H9 (cell line): ENCODE results near the gene IQCF6. TPM values are rescaled to one million over a fixed set of nuclear protein-coding genes. Genes with fewer than 3 reads are reported as not detected.

ENCODE experiments used
- DNase-seq: peaks from one replicate; pipeline ENCODE4 v3.0.0-alpha.2; 2017
- H2AFZ ChIP-seq: one replicate; pipeline ENCODE4 v1.6.1; 2013; ENCODE audit warnings: mild to moderate bottlenecking, low read length, control low read depth, moderate library complexity
- H2AK5ac ChIP-seq: 2 replicates; pipeline ENCODE4 v1.6.1; 2013; ENCODE audit warnings: low read length, control low read depth, mixed read lengths; ENCODE audit not compliant: insufficient read length
- H2BK120ac ChIP-seq: one replicate; pipeline ENCODE4 v1.6.1; 2013; ENCODE audit warnings: low read depth, mild to moderate bottlenecking, low read length, control low read depth, inconsistent platforms; ENCODE audit not compliant: poor library complexity, severe bottlenecking
- H2BK12ac ChIP-seq: 2 replicates; pipeline ENCODE4 v1.6.1; 2013; ENCODE audit warnings: low read length, control low read depth, mixed read lengths, low read depth; ENCODE audit not compliant: insufficient read length
- H2BK15ac ChIP-seq: 2 replicates; pipeline ENCODE4 v1.6.1; 2013; ENCODE audit warnings: low read depth, low read length, control low read depth
- H2BK20ac ChIP-seq: one replicate; pipeline ENCODE4 v1.6.1; 2013; ENCODE audit warnings: low read depth, mild to moderate bottlenecking, low read length, control low read depth, inconsistent platforms; ENCODE audit not compliant: poor library complexity, severe bottlenecking
- H2BK5ac ChIP-seq: 2 replicates; pipeline ENCODE4 v1.6.1; 2013; ENCODE audit warnings: low read length, control low read depth, mixed read lengths; ENCODE audit not compliant: insufficient read length
- H3K14ac ChIP-seq: 2 replicates; pipeline ENCODE4 v1.6.1; 2013; ENCODE audit warnings: low read length, control low read depth; ENCODE audit not compliant: insufficient read depth
- H3K18ac ChIP-seq: 2 replicates; pipeline ENCODE4 v1.6.1; 2013; ENCODE audit warnings: low read depth, mild to moderate bottlenecking, mixed read lengths, low read length, control low read depth; ENCODE audit not compliant: insufficient read length
- H3K23ac ChIP-seq: 2 replicates; pipeline ENCODE4 v1.6.1; 2013; ENCODE audit warnings: low read length, control low read depth, mixed read lengths, low read depth; ENCODE audit not compliant: insufficient read length
- H3K23me2 ChIP-seq: 2 replicates; pipeline ENCODE4 v1.6.1; 2013; ENCODE audit warnings: low read depth, mild to moderate bottlenecking, mixed read lengths, low read length, control low read depth; ENCODE audit not compliant: insufficient read length, poor library complexity, severe bottlenecking
- H3K27ac ChIP-seq: 2 replicates; pipeline ENCODE4 v1.5.1; 2013; ENCODE audit warnings: low read length, control low read depth, mixed read lengths, low read depth; ENCODE audit not compliant: insufficient read length
- H3K27me3 ChIP-seq: 2 replicates; pipeline ENCODE4 v1.6.1; 2013; ENCODE audit warnings: low read length, control low read depth, inconsistent platforms; ENCODE audit not compliant: insufficient read depth
- H3K4ac ChIP-seq: 2 replicates; pipeline ENCODE4 v1.6.1; 2013; ENCODE audit warnings: low read depth, mild to moderate bottlenecking, control low read depth, inconsistent platforms, low read length, moderate library complexity
- H3K4me1 ChIP-seq: 2 replicates; pipeline ENCODE4 v1.6.1; 2013; ENCODE audit warnings: low read length, control low read depth, inconsistent platforms; ENCODE audit not compliant: insufficient read depth
- H3K4me2 ChIP-seq: 2 replicates; pipeline ENCODE4 v1.6.1; 2013; ENCODE audit warnings: low read length, control low read depth, mixed read lengths; ENCODE audit not compliant: insufficient read length, insufficient read depth
- H3K56ac ChIP-seq: 2 replicates; pipeline ENCODE4 v1.6.1; 2013; ENCODE audit warnings: low read depth, mild to moderate bottlenecking, mixed read lengths, low read length, control low read depth; ENCODE audit not compliant: insufficient read length
- H3K79me1 ChIP-seq: 2 replicates; pipeline ENCODE4 v1.6.1; 2013; ENCODE audit warnings: low read depth, mild to moderate bottlenecking, moderate library complexity, low read length, control low read depth, inconsistent platforms; ENCODE audit not compliant: insufficient read depth, poor library complexity, severe bottlenecking
- H3K79me2 ChIP-seq: 2 replicates; pipeline ENCODE4 v1.6.1; 2013; ENCODE audit warnings: low read length, control low read depth, inconsistent platforms; ENCODE audit not compliant: insufficient read depth
- H3K9ac ChIP-seq: 2 replicates; pipeline ENCODE4 v1.6.1; 2013; ENCODE audit warnings: low read length, control low read depth, mixed read lengths; ENCODE audit not compliant: insufficient read length; ENCODE audit errors: extremely low read depth
- H3K9me3 ChIP-seq: one replicate; pipeline ENCODE4 v1.6.1; 2013; ENCODE audit warnings: low read depth, low read length, inconsistent platforms; ENCODE audit not compliant: control insufficient read depth
- H3T11ph ChIP-seq: one replicate; pipeline ENCODE4 v1.6.1; 2013; ENCODE audit warnings: mild to moderate bottlenecking, low read length, control low read depth, inconsistent platforms
- H4K20me1 ChIP-seq: one replicate; pipeline ENCODE4 v1.6.1; 2013; ENCODE audit not compliant: control insufficient read depth, insufficient read length, insufficient read depth
- H4K5ac ChIP-seq: 2 replicates; pipeline ENCODE4 v1.6.1; 2013; ENCODE audit warnings: low read depth, mild to moderate bottlenecking, mixed read lengths, low read length, control low read depth; ENCODE audit not compliant: insufficient read length
- H4K8ac ChIP-seq: replicated peaks from 2 replicates; pipeline ENCODE4 v1.6.1; 2013; ENCODE audit warnings: low read length, control low read depth, mixed read lengths, low read depth; ENCODE audit not compliant: insufficient read length
- H4K91ac ChIP-seq: 2 replicates; pipeline ENCODE4 v1.6.1; 2013; ENCODE audit warnings: low read depth, mild to moderate bottlenecking, moderate library complexity, mixed read lengths, low read length, control low read depth; ENCODE audit not compliant: insufficient read length
- H3K27ac Mint-ChIP-seq, 3 experiments: 2 replicates in 2 of 3; 3 replicates in 1 of 3; pipeline ENCODE4 v1.8.0; 2020 to 2021; ENCODE audit warnings: mixed read lengths in 3 of 3, mild to moderate bottlenecking in 1 of 3, moderate library complexity in 1 of 3
- H3K27me3 Mint-ChIP-seq: 2 replicates; pipeline ENCODE4 v1.8.0; 2021; ENCODE audit warnings: low read depth, mild to moderate bottlenecking, moderate library complexity, mixed read lengths
- H3K36me3 Mint-ChIP-seq, 3 experiments: 2 replicates in 2 of 3; 3 replicates in 1 of 3; pipeline ENCODE4 v1.8.0; 2020 to 2021; ENCODE audit warnings: low read depth in 3 of 3, mixed read lengths in 3 of 3; ENCODE audit not compliant: insufficient read depth in 1 of 3
- H3K4me1 Mint-ChIP-seq, 2 experiments: 2 replicates each; pipeline ENCODE4 v1.8.0; 2020; ENCODE audit warnings: mixed read lengths in 2 of 2
- H3K4me3 Mint-ChIP-seq, 2 experiments: 2 replicates in 1 of 2; 3 replicates in 1 of 2; pipeline ENCODE4 v1.8.0; 2020 to 2021; ENCODE audit warnings: mild to moderate bottlenecking in 2 of 2, mixed read lengths in 2 of 2, moderate library complexity in 1 of 2
- H3K9me3 Mint-ChIP-seq, 2 experiments: 2 replicates in 1 of 2; 3 replicates in 1 of 2; pipeline ENCODE4 v1.8.0; 2020; ENCODE audit warnings: mild to moderate bottlenecking in 2 of 2, mixed read lengths in 2 of 2, moderate library complexity in 1 of 2
- CTCF ChIP-seq: fragments of 200-600 bp; sonication (generic); conservative IDR thresholded peaks from 3 replicates; pipeline ENCODE4 v1.8.0; 2021; ENCODE audit warnings: antibody characterized with exemption, mild to moderate bottlenecking
- total RNA-seq: library from RNA; stranded (reverse); gene quantifications from 2 replicates; pipeline ENCODE4 v1.2.1, GENCODE V29; 2021

The IQCF6 gene
- total RNA-seq, 1 experiment from 2014 or later = not detected

- H3K14ac ChIP-seq = no peak overlapping the region
- no peak overlapping the region for H2BK120ac ChIP-seq
- Mint-ChIP-seq H3K27me3 (peaks cover 2% of the 10 kb centered on the region; the same call in 1 of the 2 replicates), H3K4me1 (peaks cover 0 to 2% of the 10 kb centered on the region in 2 experiments; a peak in 3 of 4 replicates), H3K36me3 (0 out of 7 replicates have a peak, but pooled peaks cover 0 to 3% (median 0%) of the 10 kb centered on the region in 3 experiments), H3K4me3 (no peak overlapping the region), H3K9me3 (no peaks in the 10 kb centered on the region; a peak in 2 of 5 replicates), H3K27ac (no peak overlapping the region)
- no peak overlapping the region for H2BK5ac ChIP-seq
- no peaks in the 10 kb centered on the region for H3K4me1 ChIP-seq
- H3K79me1 ChIP-seq = no peaks in the 10 kb centered on the region
- H3K27ac ChIP-seq = no peak overlapping the region
- no peaks in the 10 kb centered on the region for H4K20me1 ChIP-seq
- H3K4ac ChIP-seq = no peak overlapping the region
- no peak overlapping the region for H3T11ph ChIP-seq
- H4K5ac ChIP-seq = no peak overlapping the region
- H4K91ac ChIP-seq = no peak overlapping the region
- TF ChIP-seq CTCF = no peak
- no peak overlapping the region for H2BK12ac ChIP-seq
- no peak overlapping the region for H2BK15ac ChIP-seq
- H3K9me3 ChIP-seq = no peaks in the 10 kb centered on the region
- H4K8ac ChIP-seq = no peak overlapping the region
- H3K4me2 ChIP-seq = no peak overlapping the region
- DNase-seq = no peak
- H2AFZ ChIP-seq = no peak overlapping the region
- no peaks in the 10 kb centered on the region for H3K79me2 ChIP-seq
- H3K27me3 ChIP-seq = no peaks in the 10 kb centered on the region
- no peak overlapping the region for H3K18ac ChIP-seq
- H3K9ac ChIP-seq = no peak overlapping the region
- H2BK20ac ChIP-seq = no peak overlapping the region
- no peak overlapping the region for H2AK5ac ChIP-seq
- H3K23me2 ChIP-seq = no peaks in the 10 kb centered on the region
- H3K23ac ChIP-seq = no peak overlapping the region
- H3K56ac ChIP-seq = no peak overlapping the region
Observed at GRCh38 chr3:51729042-51729633, 49.9 kb downstream of the IQCF6 start.

Other genes starting within 250 kb of the IQCF6 start
- gene RAD54L2, start 240.5 kb downstream of the IQCF6 start, total RNA-seq = 40.4 and 40.7 TPM in 2 replicates
- 15.0 and 17.3 TPM in 2 replicates for gene TEX264, start 108.0 kb downstream of the IQCF6 start, total RNA-seq
- 1.5 and 1.9 TPM in 2 replicates for gene GRM2, start 72.2 kb downstream of the IQCF6 start, total RNA-seq
- not detected in 2 replicates for gene IQCF2, start 82.4 kb upstream of the IQCF6 start, total RNA-seq
- gene IQCF5, start 96.4 kb upstream of the IQCF6 start, total RNA-seq = not detected in 2 replicates
- gene IQCF1, start 124.1 kb upstream of the IQCF6 start, total RNA-seq = not detected in 2 replicates
- 64.0 and 67.1 TPM in 2 replicates for gene RRP9, start 162.7 kb upstream of the IQCF6 start, total RNA-seq
- gene PARP3, start 163.1 kb upstream of the IQCF6 start, total RNA-seq = 1.3 and 2.1 TPM in 2 replicates
- gene GPR62, start 176.1 kb upstream of the IQCF6 start, total RNA-seq = 0.13 and 0.33 TPM in 2 replicates
- 20.9 and 24.6 TPM in 2 replicates for gene PCBP4, start 188.2 kb upstream of the IQCF6 start, total RNA-seq
- gene ABHD14B, start 194.8 kb upstream of the IQCF6 start, total RNA-seq = 7.4 and 8.4 TPM in 2 replicates
- 3.0 and 3.1 TPM in 2 replicates for gene ABHD14A, start 195.8 kb upstream of the IQCF6 start, total RNA-seq
- gene ACY1, start 204.3 kb upstream of the IQCF6 start, total RNA-seq = 62.6 and 63.6 TPM in 2 replicates
- 1,592 and 1,656 TPM in 2 replicates for gene RPL29, start 216.7 kb upstream of the IQCF6 start, total RNA-seq